HG03439 (cell line): ENCODE results near the gene FAM200C.

ENCODE experiments used
- ATAC-seq: cut with Tn5 transposase; IDR thresholded peaks from one replicate; pipeline ENCODE4 v1.9.1; 2021; ENCODE audit warnings: mild to moderate bottlenecking, moderate library complexity; ENCODE audit not compliant: unreplicated experiment

FAM200C gene

GRCh38 chr5:160369990-160370712 lies 29.7 kb downstream of the FAM200C start, which contains the start of gene C1QTNF2:
Gene C1QTNF2, minus strand, starts transcription at chr5:160370626. Its CDS starts 15,615 bp downstream, at chr5:160355011.
- ATAC-seq: no peak

- ATAC-seq: no peak
Observed at GRCh38 chr5:160367885-160368284, 32.0 kb downstream of the FAM200C start.

- ATAC-seq: no peak
Observed at GRCh38 chr5:160367261-160367660, 32.6 kb downstream of the FAM200C start.

- no peak for ATAC-seq
Observed at GRCh38 chr5:160366230-160366629, 33.6 kb downstream of the FAM200C start.

GRCh38 chr5:160363660-160364395 lies 36.0 kb downstream of the FAM200C start:
- no peak for ATAC-seq

GRCh38 chr5:160363211-160363610 lies 36.6 kb downstream of the FAM200C start:
- ATAC-seq: no peak

- ATAC-seq: no peak
Observed at GRCh38 chr5:160361624-160362228, 38.1 kb downstream of the FAM200C start.

- ATAC-seq: no peak
Observed at GRCh38 chr5:160360310-160360709, 39.5 kb downstream of the FAM200C start.

- no peak for ATAC-seq
Observed at GRCh38 chr5:160359816-160360215, 40.0 kb downstream of the FAM200C start.

- no peak for ATAC-seq
Observed at GRCh38 chr5:160359242-160359641, 40.6 kb downstream of the FAM200C start.

- no peak for ATAC-seq
Observed at GRCh38 chr5:160357861-160358411, 41.9 kb downstream of the FAM200C start.

GRCh38 chr5:160357394-160357793 lies 42.5 kb downstream of the FAM200C start:
- no peak for ATAC-seq

- no peak for ATAC-seq
Observed at GRCh38 chr5:160356550-160357347, 43.1 kb downstream of the FAM200C start.

GRCh38 chr5:160354666-160355065 lies 45.2 kb downstream of the FAM200C start:
- ATAC-seq: no peak

- ATAC-seq: no peak
Observed at GRCh38 chr5:160353379-160353778, 46.5 kb downstream of the FAM200C start.

GRCh38 chr5:160352308-160352707 lies 47.5 kb downstream of the FAM200C start:
- ATAC-seq: no peak

- ATAC-seq: no peak
Observed at GRCh38 chr5:160349935-160350303, 49.9 kb downstream of the FAM200C start.

GRCh38 chr5:160349249-160349934 lies 50.5 kb downstream of the FAM200C start:
- no peak for ATAC-seq

- no peak for ATAC-seq
Observed at GRCh38 chr5:160348080-160348479, 51.8 kb downstream of the FAM200C start.

- ATAC-seq: no peak
Observed at GRCh38 chr5:160347448-160347847, 52.4 kb downstream of the FAM200C start.
